ENCODE data around the gene TPRA1.
"Not testable (repeated sequence)": the region's sequence is repeated elsewhere in the genome, so short reads cannot be mapped to it uniquely, and the experiment has no call there.

The TPRA1 gene

DNA sequence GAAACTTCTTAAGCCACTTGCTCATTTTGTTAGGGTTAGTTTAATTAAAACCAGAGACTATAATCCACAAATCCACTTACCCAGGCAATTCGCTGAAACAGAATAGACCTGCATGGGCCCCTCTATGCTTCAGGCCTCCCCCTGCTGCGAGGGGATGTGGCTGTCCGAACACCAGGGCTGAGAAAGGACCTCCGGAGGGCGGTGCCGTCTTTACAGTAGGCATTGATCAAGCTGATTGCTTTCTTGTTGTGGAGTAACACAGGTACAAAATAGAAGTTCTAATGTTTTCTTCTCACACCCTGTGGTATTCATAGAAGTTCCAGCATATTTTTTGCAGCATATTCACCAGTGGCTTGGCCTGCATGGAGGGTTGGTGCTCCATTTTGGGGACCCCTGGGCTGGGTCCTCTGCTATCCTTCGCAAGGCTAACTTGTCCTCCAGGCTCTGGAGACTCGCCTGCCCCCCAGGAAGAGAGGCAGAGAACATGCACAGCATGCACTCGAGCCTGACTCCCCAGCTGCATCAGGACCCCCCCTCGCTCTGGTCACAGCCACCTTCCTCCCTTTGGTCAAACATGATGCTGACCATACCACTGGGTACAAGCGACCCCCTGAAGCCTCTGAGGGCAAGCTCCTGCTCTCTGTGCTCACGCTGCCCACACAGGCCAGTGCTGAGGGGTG, 55.3 kb downstream of the TPRA1 start:
- no peak for DNase-seq

- DNase-seq, result no peak
These were observed 56.0 kb downstream of the TPRA1 start for GRCh38 chr3:127534564-127534963.

DNA sequence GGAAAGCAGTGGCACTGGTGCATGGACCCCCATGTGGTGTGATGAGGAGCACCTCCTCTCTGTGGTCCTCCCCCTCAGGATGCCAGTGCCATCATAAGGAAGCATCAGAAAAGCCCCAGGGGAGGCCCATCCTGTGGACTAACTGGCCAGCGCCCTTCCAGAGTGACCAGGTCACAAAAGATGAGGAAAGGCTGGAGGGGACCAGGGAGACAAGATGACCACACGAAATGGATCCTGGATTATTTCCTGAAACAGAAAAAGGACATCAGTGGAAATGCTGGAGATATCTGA, 56.4 kb downstream of the TPRA1 start:
- DNase-seq, result no peak

GRCh38 chr3:127532561-127533203, 57.9 kb downstream of the TPRA1 start:
- no peak for DNase-seq

DNA sequence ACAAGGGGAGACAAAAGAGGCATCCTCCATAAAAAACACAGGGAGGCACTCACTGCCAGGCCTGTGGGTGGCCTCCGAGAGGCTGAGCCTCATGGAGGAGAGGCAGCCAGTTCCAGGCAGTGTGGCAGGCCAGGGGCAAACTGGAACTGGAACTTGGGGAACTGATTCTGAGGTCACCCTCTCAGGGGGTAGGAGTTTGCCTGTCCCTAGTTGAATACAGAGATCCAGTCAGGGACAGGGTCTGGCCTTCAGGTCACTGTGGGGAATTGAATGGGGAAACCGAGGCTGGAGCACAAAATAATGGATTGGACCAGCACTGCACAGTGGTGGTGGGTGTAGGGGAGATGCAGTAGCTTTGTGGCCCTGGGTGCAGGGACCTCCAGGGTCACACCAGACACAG, 58.7 kb downstream of the TPRA1 start:
- DNase-seq, result no peak

GRCh38 chr3:127530863-127531262, 59.7 kb downstream of the TPRA1 start:
- DNase-seq, result not testable (repeated sequence)

GRCh38 chr3:127529346-127530188, 61.0 kb downstream of the TPRA1 start:
- no peak for DNase-seq

GRCh38 chr3:127525373-127525772, 65.2 kb downstream of the TPRA1 start:
- peak; percentile 44 for DNase-seq

GRCh38 chr3:127524296-127524896, 66.1 kb downstream of the TPRA1 start:
- peak; percentile 9 for DNase-seq

Data from NCI-H2029 (cell line).